ENCODE data around the gene SULT2A1. TPM values are rescaled to one million over a fixed set of nuclear protein-coding genes. Genes with fewer than 3 reads are reported as not detected.

SULT2A1 gene
- total and polyA plus RNA-seq, 3 experiments from 2014 or later = not detected

DNA sequence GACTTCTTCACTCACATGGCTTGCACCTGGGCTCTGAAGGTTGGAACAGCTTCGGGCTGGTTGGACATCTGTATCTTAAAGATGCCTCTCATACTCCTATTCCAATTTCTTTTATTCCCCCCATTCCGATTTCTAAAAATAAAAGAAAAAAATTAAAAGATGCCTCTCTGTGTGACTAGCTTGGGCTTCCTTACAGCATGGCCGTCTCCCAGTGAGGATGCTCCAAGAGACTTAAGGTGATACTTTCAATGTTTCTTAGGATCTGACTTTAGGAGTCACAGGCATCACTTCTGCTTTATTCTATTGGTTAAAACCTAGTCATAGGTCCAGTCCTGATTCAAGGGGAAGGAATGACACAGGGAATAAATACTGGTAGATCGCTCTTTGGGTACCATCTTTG, 9.9 kb upstream of the SULT2A1 start:
- ChIA-PET POLR2A (no interaction called here), CTCF (no interaction called here)
- H3K27me3 Mint-ChIP-seq = peaks cover 7 to 10% of the 10 kb centered on the region in 2 donors
- peaks cover 0 to 9% (median 0%) of the 10 kb centered on the region in 5 donors for H3K9me3 Mint-ChIP-seq
- Histone ChIP-seq H3K36me3 (ENCODE audit: insufficient read depth, low read length) (no peaks in the 10 kb centered on the region), H3K27ac (ENCODE audit: low read depth, low read length) (no peak overlapping the region), H3K4me3 (ENCODE audit: low read length) (no peak overlapping the region), H3K27me3 (ENCODE audit: insufficient read depth, low read length, poor library complexity, severe bottlenecking) (no peaks in the 10 kb centered on the region), H3K9me3 (ENCODE audit: low read length) (no peaks in the 10 kb centered on the region), H3K4me1 (ENCODE audit: insufficient read depth, low read length) (no peaks in the 10 kb centered on the region)
- no peak overlapping the region for H3K4me3 Mint-ChIP-seq
- H3K4me1 Mint-ChIP-seq = no peaks in the 10 kb centered on the region
- no peak for DNase-seq
- H3K27ac Mint-ChIP-seq = no peak overlapping the region
- no peaks in the 10 kb centered on the region for H3K36me3 Mint-ChIP-seq

DNA sequence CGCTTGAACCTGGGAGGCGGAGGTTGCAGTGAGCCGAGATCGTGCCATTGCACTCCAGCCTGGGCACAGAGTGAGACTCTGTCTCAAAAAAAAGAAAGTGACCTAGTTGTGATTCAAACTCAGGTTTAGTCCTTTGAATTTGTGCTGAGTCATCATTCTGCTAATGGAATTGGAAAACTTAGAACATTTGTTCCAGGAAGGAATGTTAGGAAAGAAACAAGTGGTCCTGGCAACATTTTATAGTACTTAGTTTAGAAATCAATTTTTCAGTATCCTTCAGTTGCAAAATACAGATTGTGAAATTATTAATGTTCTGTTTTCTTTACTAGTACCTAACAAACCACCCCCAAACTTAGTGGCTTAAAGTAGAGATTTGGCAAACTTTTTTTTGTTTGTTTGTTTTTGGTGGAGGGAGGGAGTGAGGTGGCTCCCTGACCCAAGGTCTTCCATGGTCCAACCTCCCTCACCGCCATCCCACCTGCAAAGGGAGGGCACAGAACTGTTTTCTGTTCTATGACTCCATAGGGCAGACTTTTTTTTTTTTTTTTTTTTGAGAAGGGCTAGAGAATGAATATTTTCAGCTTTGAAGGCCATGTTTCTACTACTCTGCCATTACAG, 9.2 kb upstream of the SULT2A1 start:
- Mint-ChIP-seq H3K9me3 (peaks cover 0 to 9% (median 0%) of the 10 kb centered on the region in 5 donors), H3K36me3 (peaks cover 0 to 2% (median 0%) of the 10 kb centered on the region in 3 donors), H3K4me3 (no peak overlapping the region), H3K4me1 (no peaks in the 10 kb centered on the region), H3K27me3 (peaks cover 5 to 7% of the 10 kb centered on the region in 2 donors), H3K27ac (no peak overlapping the region)
- Histone ChIP-seq H3K27ac (ENCODE audit: low read depth, low read length) (no peak overlapping the region), H3K36me3 (ENCODE audit: insufficient read depth, low read length) (no peaks in the 10 kb centered on the region), H3K9me3 (ENCODE audit: low read length) (no peaks in the 10 kb centered on the region), H3K4me1 (ENCODE audit: insufficient read depth, low read length) (no peaks in the 10 kb centered on the region), H3K4me3 (ENCODE audit: low read length) (no peak overlapping the region), H3K27me3 (ENCODE audit: insufficient read depth, low read length, poor library complexity, severe bottlenecking) (no peaks in the 10 kb centered on the region)
- no peak for DNase-seq
- CTCF ChIA-PET = no interaction called here
- POLR2A ChIA-PET = no interaction called here

DNA sequence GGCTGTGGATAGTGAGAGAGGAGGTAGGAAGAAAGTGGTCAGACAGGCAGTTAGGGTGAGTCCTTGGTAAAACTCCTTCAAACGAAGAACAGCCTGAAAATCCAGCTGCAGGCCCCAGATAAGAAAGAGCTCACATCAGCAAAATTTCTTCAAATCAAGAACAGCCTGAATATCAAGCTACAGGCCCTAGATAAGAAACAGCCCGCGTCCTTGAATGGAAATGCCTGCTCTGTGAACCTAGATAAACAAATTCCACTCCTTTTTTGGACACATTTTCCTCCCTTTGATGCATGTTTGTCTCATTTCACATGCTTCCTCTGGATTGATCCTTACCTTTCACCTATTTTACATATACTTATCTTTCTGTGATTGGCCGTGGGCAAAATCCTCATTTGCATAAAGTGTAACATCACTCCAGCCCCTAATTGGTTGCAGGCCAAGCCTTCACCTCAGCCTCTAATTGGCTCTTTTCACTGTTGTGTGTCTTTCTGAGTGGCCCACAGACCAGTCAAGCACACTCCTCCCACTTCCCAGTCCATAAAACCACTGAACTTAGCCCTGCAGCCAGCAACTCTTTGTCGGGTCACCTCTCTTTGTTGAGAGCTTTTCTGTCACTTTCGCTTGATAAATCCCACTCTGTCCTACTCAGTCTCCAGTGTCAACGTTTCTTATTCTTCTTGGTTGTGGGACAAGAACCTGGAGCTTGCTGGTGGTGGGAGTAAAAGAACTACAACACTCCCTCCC, 6.0 kb upstream of the SULT2A1 start:
- H3K9me3 ChIP-seq (ENCODE audit: low read length) = no peaks in the 10 kb centered on the region
- Mint-ChIP-seq H3K36me3 (peaks cover 0 to 2% (median 0%) of the 10 kb centered on the region in 3 donors), H3K27ac (no peak overlapping the region), H3K4me3 (no peak overlapping the region), H3K4me1 (no peaks in the 10 kb centered on the region), H3K9me3 (peaks cover 0 to 9% (median 0%) of the 10 kb centered on the region in 5 donors), H3K27me3 (peaks cover 2 to 10% of the 10 kb centered on the region in 2 donors)
- POLR2A ChIA-PET = no interaction called here
- H3K4me1 ChIP-seq (ENCODE audit: insufficient read depth, low read length) = no peaks in the 10 kb centered on the region
- no peaks in the 10 kb centered on the region for H3K36me3 ChIP-seq (ENCODE audit: insufficient read depth, low read length)
- DNase-seq = no peak
- CTCF ChIA-PET = no interaction called here
- no peak overlapping the region for H3K4me3 ChIP-seq (ENCODE audit: low read length)
- peak overlapping the region; percentile 54 for H3K27ac ChIP-seq (ENCODE audit: low read depth, low read length)
- no peaks in the 10 kb centered on the region for H3K27me3 ChIP-seq (ENCODE audit: insufficient read depth, low read length, poor library complexity, severe bottlenecking)

DNA sequence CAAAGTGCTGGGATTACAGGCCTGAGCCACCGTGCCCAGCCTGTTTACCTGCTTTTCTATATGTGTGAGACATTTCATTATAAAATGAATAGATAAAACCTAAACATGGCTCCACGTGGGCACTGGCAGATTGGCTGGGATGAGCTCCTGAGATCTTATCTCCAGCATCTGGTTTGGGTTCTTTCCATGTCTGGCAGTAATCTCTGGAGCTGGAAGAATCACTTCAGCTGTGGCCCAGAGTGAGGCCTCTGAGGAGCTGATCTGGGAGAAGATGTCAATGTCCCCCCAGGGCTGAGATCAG, 5.5 kb upstream of the SULT2A1 start:
- Mint-ChIP-seq H3K4me3 (no peak overlapping the region), H3K27me3 (peaks cover 2 to 14% of the 10 kb centered on the region in 2 donors), H3K4me1 (no peaks in the 10 kb centered on the region), H3K36me3 (peaks cover 0 to 2% (median 0%) of the 10 kb centered on the region in 3 donors), H3K27ac (peak overlapping the region in 1 of 8 donors; percentile 9), H3K9me3 (peaks cover 0 to 9% (median 0%) of the 10 kb centered on the region in 5 donors)
- H3K27ac ChIP-seq (ENCODE audit: low read depth, low read length) = peak overlapping the region; percentile 54
- no peaks in the 10 kb centered on the region for H3K4me1 ChIP-seq (ENCODE audit: insufficient read depth, low read length)
- DNase-seq = no peak
- ChIA-PET POLR2A (no interaction called here), CTCF (no interaction called here)
- no peak overlapping the region for H3K4me3 ChIP-seq (ENCODE audit: low read length)
- no peaks in the 10 kb centered on the region for H3K9me3 ChIP-seq (ENCODE audit: low read length)
- no peaks in the 10 kb centered on the region for H3K36me3 ChIP-seq (ENCODE audit: insufficient read depth, low read length)
- H3K27me3 ChIP-seq (ENCODE audit: insufficient read depth, low read length, poor library complexity, severe bottlenecking) = no peaks in the 10 kb centered on the region

DNA sequence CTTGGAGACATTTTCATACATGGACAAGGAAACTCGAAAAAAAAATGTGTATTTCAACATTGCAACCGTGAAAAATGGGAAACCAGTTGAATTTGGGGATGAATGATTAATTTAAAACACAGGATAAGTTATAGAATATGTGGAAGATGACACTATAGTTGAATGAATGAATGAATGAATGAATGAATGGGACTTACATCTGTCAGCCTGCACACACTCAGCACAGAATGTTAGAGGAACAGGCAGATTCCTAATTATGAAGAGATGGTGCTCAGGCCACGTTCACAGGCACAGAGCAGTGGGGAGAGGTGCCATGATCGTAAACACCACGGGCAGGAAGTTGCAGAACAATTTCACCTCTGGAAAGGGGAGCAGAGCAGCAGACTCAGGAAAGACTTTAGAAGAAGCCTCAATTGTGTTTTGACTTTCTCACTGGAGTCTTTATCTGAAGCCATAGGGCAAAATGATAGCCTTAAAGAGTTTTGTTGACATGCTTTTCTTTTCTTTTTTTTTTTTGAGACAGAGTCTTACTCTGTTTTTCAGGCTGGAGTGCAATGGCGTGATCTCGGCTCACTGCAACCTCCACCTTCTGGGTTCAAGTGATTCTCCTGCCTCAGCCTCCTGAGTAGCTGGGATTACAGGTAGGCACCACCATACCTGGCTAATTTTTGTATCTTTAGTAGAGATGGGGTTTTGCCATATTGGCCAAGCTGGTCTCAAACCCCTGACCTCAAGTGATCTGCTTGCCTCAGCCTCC, 4.9 kb upstream of the SULT2A1 start:
- H3K4me3 ChIP-seq (ENCODE audit: low read length) = no peak overlapping the region
- ChIA-PET CTCF (no interaction called here), POLR2A (no interaction called here)
- Mint-ChIP-seq H3K27me3 (peaks cover 2 to 16% of the 10 kb centered on the region in 2 donors), H3K27ac (peak overlapping the region in 1 of 8 donors; percentile 40), H3K9me3 (peaks cover 0 to 7% (median 0%) of the 10 kb centered on the region in 5 donors), H3K36me3 (peaks cover 0 to 2% (median 0%) of the 10 kb centered on the region in 3 donors), H3K4me3 (no peak overlapping the region), H3K4me1 (no peaks in the 10 kb centered on the region)
- H3K9me3 ChIP-seq (ENCODE audit: low read length) = no peaks in the 10 kb centered on the region
- no peak for DNase-seq
- H3K27me3 ChIP-seq (ENCODE audit: insufficient read depth, low read length, poor library complexity, severe bottlenecking) = no peaks in the 10 kb centered on the region
- no peaks in the 10 kb centered on the region for H3K4me1 ChIP-seq (ENCODE audit: insufficient read depth, low read length)
- H3K36me3 ChIP-seq (ENCODE audit: insufficient read depth, low read length) = no peaks in the 10 kb centered on the region
- peak overlapping the region; percentile 54 for H3K27ac ChIP-seq (ENCODE audit: low read depth, low read length)

DNA sequence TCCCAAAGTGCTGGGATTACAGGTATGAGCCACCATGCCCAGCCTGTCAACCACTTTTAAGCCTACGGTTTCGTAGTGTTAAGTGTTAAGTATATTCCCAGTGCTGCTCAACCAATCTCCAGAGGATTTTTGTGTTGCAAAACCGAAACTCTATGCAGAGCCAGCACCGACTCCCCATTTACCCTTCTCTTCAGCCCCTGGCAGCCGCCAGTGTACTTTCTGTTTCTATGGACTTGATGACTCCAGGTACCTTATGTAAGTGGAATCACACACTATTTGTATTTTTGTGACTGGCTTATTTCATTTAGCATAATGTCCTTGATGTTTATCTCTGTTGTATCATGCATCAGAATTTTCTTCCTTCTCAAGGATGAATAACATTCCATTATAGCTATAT, 1.1 kb downstream of the SULT2A1 start:
- no peak overlapping the region for H3K27ac Mint-ChIP-seq
- ChIA-PET POLR2A (no interaction called here), CTCF (no interaction called here)
- peaks cover 11 to 36% of the 10 kb centered on the region in 2 donors for H3K27me3 Mint-ChIP-seq
- no peaks in the 10 kb centered on the region for H3K4me1 Mint-ChIP-seq
- no peak for DNase-seq
- Histone ChIP-seq H3K9me3 (ENCODE audit: low read length) (no peaks in the 10 kb centered on the region), H3K36me3 (ENCODE audit: insufficient read depth, low read length) (no peaks in the 10 kb centered on the region), H3K4me1 (ENCODE audit: insufficient read depth, low read length) (no peaks in the 10 kb centered on the region), H3K4me3 (ENCODE audit: low read length) (no peak overlapping the region), H3K27ac (ENCODE audit: low read depth, low read length) (no peak overlapping the region), H3K27me3 (ENCODE audit: insufficient read depth, low read length, poor library complexity, severe bottlenecking) (no peaks in the 10 kb centered on the region)
- H3K36me3 Mint-ChIP-seq = no peaks in the 10 kb centered on the region
- H3K9me3 Mint-ChIP-seq = no peaks in the 10 kb centered on the region
- H3K4me3 Mint-ChIP-seq = no peak overlapping the region

DNA sequence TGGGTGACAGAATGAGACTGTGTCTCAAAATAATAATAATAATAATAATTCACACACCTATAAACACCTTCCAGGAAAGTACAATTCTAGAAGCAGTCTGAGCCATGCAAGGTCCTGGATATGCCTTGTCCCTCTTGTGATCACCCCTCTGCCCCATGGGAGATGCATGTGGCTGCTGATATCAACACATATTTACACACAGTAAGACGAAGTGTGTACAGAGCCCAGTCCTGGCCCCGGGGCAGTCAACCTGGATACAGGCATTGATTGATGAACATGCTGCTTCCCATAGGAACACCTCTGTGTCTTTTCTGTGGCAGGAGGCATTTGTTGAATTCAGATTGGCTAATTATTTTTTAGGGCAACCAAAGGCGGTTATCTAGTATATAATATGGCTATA, 3.2 kb downstream of the SULT2A1 start:
- H3K9me3 ChIP-seq (ENCODE audit: low read length) = no peaks in the 10 kb centered on the region
- no peaks in the 10 kb centered on the region for H3K36me3 ChIP-seq (ENCODE audit: insufficient read depth, low read length)
- Mint-ChIP-seq H3K36me3 (peaks cover 0 to 4% (median 0%) of the 10 kb centered on the region in 3 donors), H3K4me1 (no peaks in the 10 kb centered on the region), H3K27ac (no peak overlapping the region), H3K27me3 (peaks cover 16 to 37% of the 10 kb centered on the region in 2 donors), H3K4me3 (no peak overlapping the region), H3K9me3 (peaks cover 0 to 4% (median 0%) of the 10 kb centered on the region in 5 donors)
- H3K27me3 ChIP-seq (ENCODE audit: insufficient read depth, low read length, poor library complexity, severe bottlenecking) = no peaks in the 10 kb centered on the region
- H3K4me3 ChIP-seq (ENCODE audit: low read length) = no peak overlapping the region
- no peaks in the 10 kb centered on the region for H3K4me1 ChIP-seq (ENCODE audit: insufficient read depth, low read length)
- POLR2A ChIA-PET = no interaction called here
- no peak for DNase-seq
- H3K27ac ChIP-seq (ENCODE audit: low read depth, low read length) = no peak overlapping the region
- CTCF ChIA-PET = no interaction called here

DNA sequence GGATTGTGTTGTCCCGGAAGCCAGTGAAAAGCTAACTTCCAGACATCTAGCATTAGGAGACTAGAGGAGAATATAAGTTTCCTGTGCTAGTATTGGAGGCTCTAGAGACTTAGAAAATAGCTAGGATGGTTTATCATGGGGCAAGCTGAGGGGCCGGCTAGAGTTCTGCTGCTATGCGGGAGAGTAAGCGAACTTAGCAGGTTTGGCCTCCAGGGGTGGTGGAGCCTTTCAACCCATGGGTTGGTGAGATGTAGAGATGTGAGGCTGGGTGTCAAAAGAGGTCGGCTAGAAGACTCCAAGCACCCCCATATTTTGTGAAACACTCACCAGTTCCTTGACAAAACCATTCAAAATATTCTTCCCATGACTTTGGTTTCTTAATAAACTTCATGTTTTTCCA, 4.4 kb downstream of the SULT2A1 start:
- no peak for DNase-seq
- H3K27me3 Mint-ChIP-seq = peaks cover 23 to 34% of the 10 kb centered on the region in 2 donors
- Histone ChIP-seq H3K27me3 (ENCODE audit: insufficient read depth, low read length, poor library complexity, severe bottlenecking) (no peaks in the 10 kb centered on the region), H3K36me3 (ENCODE audit: insufficient read depth, low read length) (no peaks in the 10 kb centered on the region), H3K27ac (ENCODE audit: low read depth, low read length) (no peak overlapping the region), H3K4me3 (ENCODE audit: low read length) (no peak overlapping the region), H3K9me3 (ENCODE audit: low read length) (no peaks in the 10 kb centered on the region), H3K4me1 (ENCODE audit: insufficient read depth, low read length) (no peaks in the 10 kb centered on the region)
- H3K9me3 Mint-ChIP-seq = peaks cover 0 to 4% (median 0%) of the 10 kb centered on the region in 5 donors
- peaks cover 0 to 4% (median 0%) of the 10 kb centered on the region in 3 donors for H3K36me3 Mint-ChIP-seq
- ChIA-PET POLR2A (no interaction called here), CTCF (no interaction called here)
- no peak overlapping the region for H3K4me3 Mint-ChIP-seq
- no peaks in the 10 kb centered on the region for H3K4me1 Mint-ChIP-seq
- no peak overlapping the region for H3K27ac Mint-ChIP-seq

All from CD8-positive, alpha-beta memory T cell (primary cell).